GM12892 (cell line): Measurements from ENCODE around the gene IGFBP5.

ENCODE experiments used
- POLR2A ChIP-seq: IDR thresholded peaks from 2 replicates; pipeline ENCODE4 v1.6.1; 2011; ENCODE audit warnings: low read depth, low read length, control low read depth
- TAF1 ChIP-seq: IDR thresholded peaks from 2 replicates; pipeline ENCODE4 v1.6.1; 2011; ENCODE audit warnings: low read depth, mild to moderate bottlenecking, control low read depth, low read length, borderline replicate concordance

DNA sequence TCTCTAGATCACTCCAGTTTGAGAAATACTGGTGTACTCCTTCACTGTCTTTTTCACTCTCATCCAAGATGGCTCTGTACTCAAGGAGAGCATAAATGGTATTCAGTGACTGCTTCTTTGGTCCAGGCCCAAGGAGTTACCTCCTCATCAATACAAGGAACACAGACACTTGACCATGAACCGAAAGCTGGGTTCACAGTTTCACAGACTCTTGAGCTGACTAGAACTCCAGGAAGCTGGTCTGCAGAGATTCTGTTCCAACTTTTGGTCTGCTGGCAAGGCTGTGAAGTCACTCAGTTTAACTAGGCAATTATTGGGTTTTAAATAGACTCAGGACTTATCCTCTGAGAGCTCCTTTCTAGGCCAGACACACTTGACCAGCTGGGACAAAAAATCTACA is 7.4 kb upstream of the IGFBP5 start:
- TF ChIP-seq POLR2A (no peak), TAF1 (no peak)
